SHP77 (cell line): ENCODE results near the gene GRAMD1B.

ENCODE experiments used
- DNase-seq, 2 experiments: peaks; one replicate each; lab custom pipeline; 2025; lab: John Stamatoyannopoulos, UW

GRAMD1B gene

DNA sequence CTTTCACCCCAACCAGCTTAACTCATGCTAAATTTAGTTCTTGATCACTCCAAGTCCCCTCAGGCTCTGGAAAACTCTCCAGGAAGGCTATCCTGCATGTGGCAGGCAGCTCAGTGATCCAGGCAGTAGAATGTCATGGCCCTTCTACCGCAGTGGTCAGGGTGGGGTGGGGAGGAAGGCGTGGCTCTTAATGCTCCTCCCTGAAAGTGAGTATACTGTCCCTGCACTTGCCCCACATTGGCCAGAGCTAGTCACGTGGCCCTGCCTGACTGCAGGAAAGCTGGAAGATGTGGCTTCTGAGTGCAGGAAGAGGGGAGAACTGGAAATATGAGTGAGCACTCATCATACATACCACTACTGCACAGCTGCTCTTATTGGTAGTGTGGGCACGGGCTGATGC lies 102.1 kb downstream of the GRAMD1B start:
- DNase-seq = no peak

DNA sequence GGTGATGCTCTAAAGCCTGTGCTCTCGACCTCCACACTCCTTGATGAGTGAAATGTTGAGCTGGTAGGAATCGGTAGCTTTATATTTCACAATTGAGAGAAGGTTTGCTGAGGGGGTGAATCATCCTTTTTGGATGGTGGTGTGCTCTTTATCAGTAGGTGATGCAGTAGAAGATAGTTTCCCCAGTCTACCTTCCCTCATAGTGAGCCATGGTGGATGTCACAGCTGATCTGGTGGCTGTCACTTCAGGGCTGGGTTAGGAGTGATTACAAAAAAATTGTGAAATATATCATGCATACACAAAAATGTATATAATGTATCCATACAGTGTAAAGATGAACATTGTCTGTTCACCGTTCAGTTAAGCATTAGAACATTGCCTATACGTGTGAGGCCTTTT lies 105.3 kb downstream of the GRAMD1B start:
- DNase-seq = no peak

- no peak for DNase-seq
Measured at GRCh38 chr11:123536690-123537437, 106.8 kb downstream of the GRAMD1B start.

GRCh38 chr11:123537726-123538125 lies 107.7 kb downstream of the GRAMD1B start:
- no peak for DNase-seq

DNA sequence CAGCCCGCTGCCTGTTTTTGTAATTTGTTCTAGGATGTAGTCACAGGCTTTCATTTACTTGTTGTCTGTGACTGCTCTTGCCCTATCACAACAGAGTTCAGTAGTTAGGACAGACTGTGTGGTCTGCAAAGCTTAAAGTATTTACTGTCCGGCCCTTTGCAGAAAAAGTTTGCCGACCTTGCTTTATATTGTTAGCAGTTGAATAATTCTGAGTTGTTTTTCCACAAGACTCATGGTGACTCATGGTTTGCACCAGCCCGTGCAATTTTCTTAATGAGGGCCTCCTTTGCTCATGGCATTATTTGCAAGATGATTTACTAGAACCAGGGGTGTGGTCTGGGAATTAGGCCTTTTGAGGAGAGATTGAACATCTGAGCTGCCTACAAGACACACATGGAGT lies 113.7 kb downstream of the GRAMD1B start:
- no peak for DNase-seq

DNA sequence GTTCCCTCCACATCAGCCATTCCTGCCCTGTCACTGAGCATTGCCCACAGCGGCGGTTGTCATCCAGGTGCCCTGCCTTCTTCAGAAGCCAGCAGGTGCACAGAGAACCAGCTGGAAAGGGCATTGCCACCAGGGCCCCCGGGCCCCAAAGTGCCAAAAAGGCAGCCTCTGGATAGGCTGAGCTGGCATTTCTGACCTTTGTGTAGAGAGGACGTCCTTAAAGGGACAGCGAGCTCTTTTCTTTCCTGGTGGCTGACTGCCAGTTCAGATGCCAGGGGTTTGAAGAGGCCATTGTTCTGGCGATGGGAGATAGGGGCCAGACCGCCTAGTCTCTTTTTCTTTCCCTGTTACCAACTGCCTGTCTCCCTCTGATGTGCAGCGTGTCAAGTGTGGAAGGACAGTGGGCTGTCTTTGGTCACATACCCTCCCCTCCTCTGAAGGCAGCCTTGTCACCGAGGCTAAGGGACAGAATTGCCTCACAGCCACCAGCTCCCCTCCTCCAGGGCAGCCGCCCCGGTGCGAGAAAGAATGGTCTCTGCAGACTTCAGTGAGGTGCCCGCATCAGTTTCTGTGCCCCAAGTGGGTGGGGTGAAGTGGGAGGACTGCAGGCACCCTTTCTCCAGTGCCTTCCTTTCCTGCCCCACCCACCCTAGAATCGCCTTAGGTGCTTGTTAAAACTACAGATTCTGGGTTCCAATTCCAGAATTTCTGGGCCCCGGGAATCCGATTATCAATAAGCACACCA lies 114.7 kb downstream of the GRAMD1B start:
- peak in 1 of 2 experiments; percentile 42 for DNase-seq

GRCh38 chr11:123545726-123546270 lies 115.7 kb downstream of the GRAMD1B start:
- DNase-seq = no peak

- DNase-seq = no peak
Measured at GRCh38 chr11:123546515-123546914, 116.4 kb downstream of the GRAMD1B start.

- DNase-seq = no peak
Measured at GRCh38 chr11:123547180-123547579, 117.1 kb downstream of the GRAMD1B start.

- no peak for DNase-seq
Measured at GRCh38 chr11:123548774-123549173, 118.7 kb downstream of the GRAMD1B start.

DNA sequence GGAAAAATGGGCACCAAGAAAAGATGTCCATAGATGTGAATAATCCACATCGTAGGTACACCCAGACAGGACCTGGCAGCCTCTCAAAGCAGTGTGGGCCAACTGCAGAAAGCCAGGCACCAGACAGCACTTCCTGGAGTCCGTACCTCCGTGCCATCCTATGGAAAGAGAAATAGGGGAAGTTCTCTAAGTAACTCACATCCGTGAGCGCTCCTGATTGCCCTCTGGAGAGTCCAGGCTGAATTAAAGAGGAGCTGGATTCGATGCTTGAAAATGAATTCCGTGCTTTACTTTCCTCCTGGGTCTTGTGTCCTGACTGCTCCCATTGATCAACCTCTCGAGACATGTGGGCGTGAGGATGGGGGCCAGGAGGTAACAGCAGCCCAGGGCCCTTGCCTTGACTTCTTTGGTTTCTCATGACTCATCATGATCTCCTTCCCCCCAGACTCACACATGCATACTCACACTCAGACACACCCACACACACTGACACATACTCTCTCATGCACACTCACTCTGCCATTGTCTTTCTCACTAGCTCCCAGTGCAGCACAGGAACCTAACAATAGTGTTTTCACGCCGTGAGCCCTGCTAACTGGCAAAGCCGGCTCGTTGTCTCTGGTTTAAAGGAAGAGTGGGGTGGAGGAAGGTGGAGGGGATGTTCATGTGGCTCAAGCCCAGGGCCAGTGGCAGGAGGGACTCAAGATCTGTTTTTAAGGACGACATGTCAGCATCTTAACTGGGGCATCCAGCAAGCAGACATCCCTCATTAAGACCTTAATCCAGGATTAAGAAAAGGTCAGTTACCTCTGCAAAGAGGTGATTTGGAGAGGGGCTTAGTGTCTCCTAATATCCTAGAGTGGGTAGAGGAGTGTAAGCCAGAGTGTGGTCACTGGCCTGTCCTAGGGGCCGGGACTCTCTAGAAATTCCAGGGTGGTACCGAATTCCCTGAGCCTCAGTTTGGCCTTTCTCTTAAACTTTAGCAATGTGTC lies 120.2 kb downstream of the GRAMD1B start:
- DNase-seq = no peak

- DNase-seq = no peak
Measured at GRCh38 chr11:123551079-123551478, 121.0 kb downstream of the GRAMD1B start.

GRCh38 chr11:123556633-123557032 lies 126.6 kb downstream of the GRAMD1B start:
- DNase-seq = no peak

DNA sequence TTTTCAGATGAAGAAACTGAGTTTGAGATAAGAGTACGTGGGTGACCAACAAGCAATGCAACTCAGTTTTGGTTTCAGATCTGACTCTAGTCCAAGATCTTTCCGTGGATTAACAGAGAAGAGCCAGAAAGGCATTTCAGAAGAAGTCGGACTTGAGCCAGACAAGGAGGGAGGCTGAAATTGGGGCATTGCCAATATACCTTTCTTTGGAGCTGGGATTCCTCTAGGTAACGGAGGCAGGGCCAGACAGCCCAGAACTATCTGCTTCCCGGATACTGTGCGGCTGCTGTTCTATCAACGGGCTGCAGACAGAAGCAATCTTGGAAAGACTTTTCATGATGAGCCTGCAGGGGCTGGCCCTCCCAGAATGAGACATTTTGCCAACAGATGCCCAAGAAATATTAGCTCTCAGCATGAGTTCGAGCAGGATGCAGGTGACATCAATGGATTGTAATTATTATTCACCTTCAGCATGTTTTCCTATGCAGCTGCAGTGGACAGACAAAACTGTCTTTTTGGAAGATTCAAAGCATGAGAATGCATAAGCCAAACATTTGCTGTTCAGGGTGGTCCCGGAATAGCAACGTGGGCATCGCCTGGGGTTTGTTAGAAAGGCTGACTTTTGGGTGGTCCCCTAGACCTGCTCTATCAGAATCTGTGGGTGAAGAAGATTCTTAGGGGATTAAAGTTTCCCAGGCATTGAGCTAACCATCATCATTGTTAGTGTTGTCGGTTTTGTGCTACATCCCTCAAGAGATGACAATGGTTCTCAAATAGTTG lies 128.7 kb downstream of the GRAMD1B start:
- no peak for DNase-seq

DNA sequence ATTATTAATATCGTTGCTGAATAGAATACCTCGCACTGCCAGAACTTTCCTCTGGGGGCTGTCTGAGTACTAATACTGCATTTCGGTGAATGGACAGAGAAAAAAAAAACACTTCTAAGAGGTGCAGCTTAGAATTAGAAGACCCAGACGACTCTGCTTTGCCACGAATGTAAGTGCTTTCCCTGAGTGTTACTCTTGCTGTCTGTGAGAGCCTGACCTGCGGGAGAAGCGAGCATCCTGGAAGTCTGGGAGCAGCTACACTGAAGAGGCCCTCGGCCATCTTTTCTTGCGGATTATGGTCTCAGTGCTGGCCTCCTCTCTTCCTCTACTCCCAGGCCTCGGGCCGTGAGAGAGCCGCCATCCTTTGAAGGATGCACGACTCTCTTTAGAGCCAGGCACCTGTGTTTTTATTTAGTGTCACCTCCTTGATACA lies 129.5 kb downstream of the GRAMD1B start:
- DNase-seq = peak in 1 of 2 experiments; percentile 7

GRCh38 chr11:123560006-123560405 lies 129.9 kb downstream of the GRAMD1B start:
- peak; percentile 63 to 70 for DNase-seq

GRCh38 chr11:123561431-123561800 lies 131.3 kb downstream of the GRAMD1B start:
- peak in 1 of 2 experiments; percentile 37 for DNase-seq

- DNase-seq = peak; percentile 45 to 74
Measured at GRCh38 chr11:123562158-123562557, 132.1 kb downstream of the GRAMD1B start.

GRCh38 chr11:123562829-123563228 lies 132.8 kb downstream of the GRAMD1B start:
- no peak for DNase-seq

GRCh38 chr11:123564221-123564620 lies 134.2 kb downstream of the GRAMD1B start:
- no peak for DNase-seq

GRCh38 chr11:123566852-123567251 lies 136.8 kb downstream of the GRAMD1B start:
- DNase-seq = no peak
